Prostate gland (tissue), 2 donors: ENCODE results near the gene HERC4.

Source experiments
- POLR2A ChIP-seq: fragments of 450-650 bp; IDR thresholded peaks from one replicate; pipeline ENCODE4 v1.6.1; 2016; ENCODE audit warnings: antibody characterized with exemption, mild to moderate bottlenecking
- POLR2AphosphoS5 ChIP-seq: sonication (generic); formaldehyde crosslinking; IDR thresholded peaks from one replicate; pipeline ENCODE4 v1.6.1; 2017; ENCODE audit warnings: antibody characterized with exemption
- TF ChIP-seq, protein P1 (sequence below), 4 experiments: fragments of 200-600 bp in 2 of 4; fragments of 450-650 bp in 2 of 4; sonication (generic) in 2 of 4; IDR thresholded peaks; 1 replicate in 3 of 4; 2 replicates in 1 of 4; pipeline ENCODE4 v1.5.1; 2016 to 2019; ENCODE audit warnings: antibody characterized with exemption in 4 of 4, mild to moderate bottlenecking in 2 of 4, moderate library complexity in 2 of 4

DNA sequence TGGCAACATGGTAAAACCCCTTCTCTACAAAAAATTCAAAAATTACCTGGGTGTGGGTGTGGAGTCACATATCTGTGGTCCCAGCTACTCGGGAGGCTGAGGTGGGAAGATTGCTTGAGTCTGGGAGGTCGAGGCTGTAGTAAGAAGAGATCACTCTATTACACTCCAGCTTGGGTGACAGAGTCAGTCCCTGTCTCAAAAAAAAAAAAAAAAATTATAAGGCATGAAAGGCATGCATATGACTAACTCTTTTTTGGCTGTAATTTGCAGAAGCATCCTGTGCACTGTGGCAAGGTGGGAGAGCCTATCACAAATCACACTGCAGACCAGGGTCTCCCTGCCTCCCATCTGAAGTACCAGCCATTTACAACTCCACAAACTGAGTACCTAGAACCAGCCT is 20.1 kb upstream of the HERC4 start:
- TF ChIP-seq, protein P1, sequence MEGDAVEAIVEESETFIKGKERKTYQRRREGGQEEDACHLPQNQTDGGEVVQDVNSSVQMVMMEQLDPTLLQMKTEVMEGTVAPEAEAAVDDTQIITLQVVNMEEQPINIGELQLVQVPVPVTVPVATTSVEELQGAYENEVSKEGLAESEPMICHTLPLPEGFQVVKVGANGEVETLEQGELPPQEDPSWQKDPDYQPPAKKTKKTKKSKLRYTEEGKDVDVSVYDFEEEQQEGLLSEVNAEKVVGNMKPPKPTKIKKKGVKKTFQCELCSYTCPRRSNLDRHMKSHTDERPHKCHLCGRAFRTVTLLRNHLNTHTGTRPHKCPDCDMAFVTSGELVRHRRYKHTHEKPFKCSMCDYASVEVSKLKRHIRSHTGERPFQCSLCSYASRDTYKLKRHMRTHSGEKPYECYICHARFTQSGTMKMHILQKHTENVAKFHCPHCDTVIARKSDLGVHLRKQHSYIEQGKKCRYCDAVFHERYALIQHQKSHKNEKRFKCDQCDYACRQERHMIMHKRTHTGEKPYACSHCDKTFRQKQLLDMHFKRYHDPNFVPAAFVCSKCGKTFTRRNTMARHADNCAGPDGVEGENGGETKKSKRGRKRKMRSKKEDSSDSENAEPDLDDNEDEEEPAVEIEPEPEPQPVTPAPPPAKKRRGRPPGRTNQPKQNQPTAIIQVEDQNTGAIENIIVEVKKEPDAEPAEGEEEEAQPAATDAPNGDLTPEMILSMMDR (IDR thresholded peaks at IDR 0.05) = no peak
- no peak for TF ChIP-seq POLR2A
- no peak for TF ChIP-seq POLR2AphosphoS5
